OCI-LY1 (cell line): Measurements from ENCODE around the gene IMMP2L.

ENCODE experiments used
- H2AFZ ChIP-seq: fragments of 200-600 bp; sonication (generic), shearing (Covaris generic); 2 replicates; pipeline ENCODE4 v1.6.0; 2014; ENCODE audit warnings: antibody characterized with exemption, mild to moderate bottlenecking, low read length
- H3F3A ChIP-seq: fragments of 200-600 bp; sonication (generic), shearing (Covaris generic); 2 replicates; pipeline ENCODE4 v1.6.0; 2014; ENCODE audit warnings: mild to moderate bottlenecking, antibody characterized with exemption, low read length, moderate library complexity; ENCODE audit not compliant: insufficient read depth
- H3K27ac ChIP-seq: fragments of 200-600 bp; sonication (generic); 2 replicates; pipeline ENCODE4 v1.5.1; 2014; ENCODE audit warnings: low read length, mixed run types, mild to moderate bottlenecking, low read depth; ENCODE audit not compliant: poor library complexity, severe bottlenecking
- H3K27me3 ChIP-seq: fragments of 200-600 bp; sonication (generic); 2 replicates; pipeline ENCODE4 v1.6.0; 2014; ENCODE audit warnings: antibody characterized with exemption, mild to moderate bottlenecking, low read length, moderate library complexity; ENCODE audit not compliant: insufficient read depth
- H3K36me3 ChIP-seq: fragments of 200-600 bp; sonication (generic); 2 replicates; pipeline ENCODE4 v1.6.1; 2014; ENCODE audit warnings: mild to moderate bottlenecking, antibody characterized with exemption, low read length, moderate library complexity, mixed read lengths; ENCODE audit not compliant: insufficient read depth
- H3K4me1 ChIP-seq: fragments of 200-600 bp; sonication (generic); 2 replicates; pipeline ENCODE4 v1.5.1; 2014; ENCODE audit warnings: mild to moderate bottlenecking, low read length, moderate library complexity; ENCODE audit not compliant: insufficient read depth, severe bottlenecking
- H3K4me2 ChIP-seq: fragments of 200-600 bp; sonication (generic), shearing (Covaris generic); 2 replicates; pipeline ENCODE4 v1.6.1; 2014; ENCODE audit warnings: low read length
- H3K4me3 ChIP-seq: fragments of 200-600 bp; sonication (generic); 2 replicates; pipeline ENCODE4 v1.5.1; 2014; ENCODE audit warnings: low read length, low read depth, mild to moderate bottlenecking, mixed read lengths; ENCODE audit not compliant: poor library complexity, severe bottlenecking
- H3K79me2 ChIP-seq: fragments of 200-600 bp; shearing (Covaris generic); 2 replicates; pipeline ENCODE4 v1.6.1; 2016; ENCODE audit warnings: mixed run types, low read length, mixed read lengths; ENCODE audit not compliant: insufficient read depth
- H3K9ac ChIP-seq: fragments of 200-600 bp; sonication (generic), shearing (Covaris generic); 2 replicates; pipeline ENCODE4 v1.6.1; 2014; ENCODE audit warnings: mild to moderate bottlenecking, low read length, mixed read lengths
- H3K9me2 ChIP-seq: fragments of 200-600 bp; sonication (generic), shearing (Covaris generic); 2 replicates; pipeline ENCODE4 v1.6.1; 2014; ENCODE audit warnings: low read depth, mild to moderate bottlenecking, low read length, mixed read lengths
- H3K9me3 ChIP-seq: fragments of 200-600 bp; shearing (Covaris generic); 2 replicates; pipeline ENCODE4 v1.6.1; 2014; ENCODE audit warnings: low read length, mixed read lengths
- H4K20me1 ChIP-seq: fragments of 200-600 bp; sonication (generic), shearing (Covaris generic); 2 replicates; pipeline ENCODE4 v1.6.0; 2016; ENCODE audit warnings: mild to moderate bottlenecking, low read length; ENCODE audit not compliant: insufficient read depth
- EZH2 ChIP-seq: fragments of 200-600 bp; sonication (generic), shearing (Covaris generic); IDR thresholded peaks from 2 replicates; pipeline ENCODE4 v1.8.0; 2017; ENCODE audit warnings: borderline replicate concordance, mixed run types, mild to moderate bottlenecking, antibody characterized with exemption, low read length, moderate library complexity, mixed read lengths
- TF ChIP-seq, protein P1 (sequence below): fragments of 200-600 bp; sonication (generic), shearing (Covaris generic); IDR thresholded peaks from 2 replicates; pipeline ENCODE4 v1.5.1; 2017; ENCODE audit warnings: mild to moderate bottlenecking, antibody characterized with exemption, low read length, moderate library complexity, mixed read lengths

IMMP2L gene

DNA sequence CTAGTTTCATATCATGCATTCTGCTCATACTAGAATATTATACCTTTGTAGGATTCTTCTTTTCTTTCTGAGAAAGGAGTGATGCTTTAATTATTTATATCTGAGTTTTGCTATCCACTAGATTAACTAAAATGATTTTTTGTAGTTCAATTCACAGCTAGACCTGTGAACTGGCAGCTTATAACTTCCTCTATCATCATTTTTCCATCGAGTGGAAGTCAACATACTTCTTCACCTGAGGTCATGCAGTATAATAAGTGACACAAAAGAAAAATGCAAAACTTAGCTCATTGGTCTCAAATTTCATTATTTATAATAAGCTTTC, 463.4 kb downstream of the IMMP2L start:
- no peaks in the 10 kb centered on the region for H3F3A ChIP-seq
- H3K9me2 ChIP-seq, result no peaks in the 10 kb centered on the region
- no peaks in the 10 kb centered on the region for H4K20me1 ChIP-seq
- H3K9ac ChIP-seq, result no peak overlapping the region
- H3K27me3 ChIP-seq, result no peaks in the 10 kb centered on the region
- no peak overlapping the region for H3K4me3 ChIP-seq
- no peak overlapping the region for H2AFZ ChIP-seq
- H3K4me2 ChIP-seq, result peak overlapping the region; percentile 40
- H3K9me3 ChIP-seq, result no peaks in the 10 kb centered on the region
- H3K27ac ChIP-seq, result peak overlapping the region; percentile 13
- TF ChIP-seq, protein P1, sequence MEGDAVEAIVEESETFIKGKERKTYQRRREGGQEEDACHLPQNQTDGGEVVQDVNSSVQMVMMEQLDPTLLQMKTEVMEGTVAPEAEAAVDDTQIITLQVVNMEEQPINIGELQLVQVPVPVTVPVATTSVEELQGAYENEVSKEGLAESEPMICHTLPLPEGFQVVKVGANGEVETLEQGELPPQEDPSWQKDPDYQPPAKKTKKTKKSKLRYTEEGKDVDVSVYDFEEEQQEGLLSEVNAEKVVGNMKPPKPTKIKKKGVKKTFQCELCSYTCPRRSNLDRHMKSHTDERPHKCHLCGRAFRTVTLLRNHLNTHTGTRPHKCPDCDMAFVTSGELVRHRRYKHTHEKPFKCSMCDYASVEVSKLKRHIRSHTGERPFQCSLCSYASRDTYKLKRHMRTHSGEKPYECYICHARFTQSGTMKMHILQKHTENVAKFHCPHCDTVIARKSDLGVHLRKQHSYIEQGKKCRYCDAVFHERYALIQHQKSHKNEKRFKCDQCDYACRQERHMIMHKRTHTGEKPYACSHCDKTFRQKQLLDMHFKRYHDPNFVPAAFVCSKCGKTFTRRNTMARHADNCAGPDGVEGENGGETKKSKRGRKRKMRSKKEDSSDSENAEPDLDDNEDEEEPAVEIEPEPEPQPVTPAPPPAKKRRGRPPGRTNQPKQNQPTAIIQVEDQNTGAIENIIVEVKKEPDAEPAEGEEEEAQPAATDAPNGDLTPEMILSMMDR, result no peak
- TF ChIP-seq EZH2, result no peak
- H3K79me2 ChIP-seq, result 0 out of 2 replicates have a peak, but pooled peaks cover under 1% of the 10 kb centered on the region
- H3K36me3 ChIP-seq, result peaks cover 4% of the 10 kb centered on the region; the same call in 1 of the 2 replicates
- H3K4me1 ChIP-seq, result peaks cover 59% of the 10 kb centered on the region

DNA sequence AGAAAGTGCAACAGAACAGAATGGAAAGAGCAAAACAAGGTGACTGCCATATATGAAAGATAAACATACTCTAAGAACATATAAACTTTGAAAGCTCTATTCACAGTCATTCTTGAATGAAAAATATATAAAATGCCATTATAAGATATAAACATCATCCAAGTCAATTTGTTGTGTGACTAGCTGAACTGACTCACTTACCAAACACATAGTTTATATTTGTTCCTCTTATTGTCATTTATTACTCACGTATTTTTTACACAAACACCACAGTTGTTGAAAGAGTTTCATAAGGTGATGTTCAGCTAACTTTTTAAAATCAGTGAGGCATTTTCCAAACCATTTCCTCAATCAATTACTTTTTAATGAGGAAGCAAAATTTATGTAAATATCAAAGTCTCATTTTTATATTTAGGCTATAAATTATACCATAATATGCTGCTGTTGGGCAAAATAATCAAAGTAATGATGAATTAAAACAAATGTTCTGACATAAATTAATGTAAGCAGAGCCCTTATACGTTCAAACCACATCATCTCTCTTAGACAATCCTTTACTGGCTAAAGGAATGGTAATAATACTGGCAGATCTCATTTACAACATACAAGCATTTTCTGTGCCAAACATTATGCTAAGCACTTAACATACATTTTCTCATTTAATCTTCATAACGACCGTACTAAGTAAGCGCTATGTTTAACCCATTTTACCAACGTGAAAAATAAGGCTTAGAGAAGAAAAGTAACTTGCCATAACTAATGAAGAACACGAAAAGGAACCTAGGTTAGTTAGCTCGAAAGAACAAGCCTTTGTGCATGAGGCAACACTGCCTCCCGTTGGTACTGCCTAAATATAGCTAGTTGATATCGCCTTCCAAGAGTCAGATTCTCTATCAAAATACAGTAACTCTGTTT, 464.0 kb downstream of the IMMP2L start:
- H3K4me3 ChIP-seq, result no peak overlapping the region
- H3K4me2 ChIP-seq, result peak overlapping the region; percentile 40
- H4K20me1 ChIP-seq, result no peaks in the 10 kb centered on the region
- H3K9ac ChIP-seq, result no peak overlapping the region
- H3K79me2 ChIP-seq, result peaks cover 7% of the 10 kb centered on the region; the same call in 1 of the 2 replicates
- TF ChIP-seq, protein P1, result peak; percentile 98
- no peak for TF ChIP-seq EZH2
- peak overlapping the region; percentile 15; the same call in 1 of the 2 replicates for H2AFZ ChIP-seq
- H3K36me3 ChIP-seq, result no peaks in the 10 kb centered on the region
- no peaks in the 10 kb centered on the region for H3K27me3 ChIP-seq
- H3K4me1 ChIP-seq, result peaks cover 59% of the 10 kb centered on the region
- H3K27ac ChIP-seq, result peak overlapping the region; percentile 13
- no peaks in the 10 kb centered on the region for H3K9me3 ChIP-seq
- no peaks in the 10 kb centered on the region for H3K9me2 ChIP-seq
- H3F3A ChIP-seq, result no peaks in the 10 kb centered on the region

DNA sequence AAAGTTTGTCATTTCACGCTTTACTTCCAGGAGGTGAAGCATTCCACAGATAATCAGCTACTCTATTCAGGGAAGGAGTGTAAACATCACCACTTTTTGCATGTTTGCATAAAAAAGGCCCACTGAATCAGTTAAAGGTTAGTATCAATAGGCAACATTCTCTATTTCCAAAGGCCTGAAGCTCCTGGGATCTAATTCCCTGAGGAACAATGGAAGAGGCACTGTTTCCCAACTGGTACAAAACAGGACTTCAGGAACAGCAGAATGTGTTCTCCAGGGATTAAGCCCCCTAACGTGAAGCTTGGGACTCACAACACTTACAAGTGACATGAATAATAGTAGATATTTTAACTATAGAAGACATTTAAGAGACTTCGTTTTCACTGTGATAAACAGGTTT, 465.3 kb downstream of the IMMP2L start:
- no peaks in the 10 kb centered on the region for H3K9me3 ChIP-seq
- H3F3A ChIP-seq, result no peaks in the 10 kb centered on the region
- H3K27me3 ChIP-seq, result no peaks in the 10 kb centered on the region
- no peak overlapping the region for H3K9ac ChIP-seq
- H3K36me3 ChIP-seq, result no peaks in the 10 kb centered on the region
- H3K4me2 ChIP-seq, result no peak overlapping the region
- H2AFZ ChIP-seq, result no peak overlapping the region
- peaks cover 9% of the 10 kb centered on the region; the same call in 1 of the 2 replicates for H3K79me2 ChIP-seq
- TF ChIP-seq, protein P1, result no peak
- TF ChIP-seq EZH2, result no peak
- H3K4me3 ChIP-seq, result no peak overlapping the region
- H3K9me2 ChIP-seq, result no peaks in the 10 kb centered on the region
- no peak overlapping the region for H3K27ac ChIP-seq
- no peaks in the 10 kb centered on the region for H4K20me1 ChIP-seq
- peaks cover 72% of the 10 kb centered on the region for H3K4me1 ChIP-seq
